K562 (cell line): ENCODE results near the gene LAMB2. TPM values are rescaled to one million over a fixed set of nuclear protein-coding genes. Genes with fewer than 3 reads are reported as not detected.

Experiments
- ARID2 ChIP-seq: fragments of 450-650 bp; IDR thresholded peaks from 2 replicates; pipeline ENCODE4 v1.6.1; 2017; ENCODE audit warnings: antibody characterized with exemption, mild to moderate bottlenecking
- ATF1 ChIP-seq, 2 experiments: fragments of 450-650 bp in 1 of 2; IDR thresholded peaks; 2 replicates each; pipeline ENCODE4 v1.6.1; 2016; ENCODE audit warnings: missing compliant biosample characterization in 1 of 2, missing genetic modification characterization in 1 of 2
- C11orf30 ChIP-seq: fragments of 450-650 bp; IDR thresholded peaks from 2 replicates; pipeline ENCODE4 v1.6.1; 2016; ENCODE audit warnings: low read depth, mild to moderate bottlenecking
- CBFA2T3 ChIP-seq: fragments of 450-650 bp; IDR thresholded peaks from 2 replicates; pipeline ENCODE4 v1.6.1; 2017
- CSDE1 ChIP-seq, 2 experiments: fragments of 450-650 bp; IDR thresholded peaks; 2 replicates each; pipeline ENCODE4 v1.6.1; 2016; ENCODE audit warnings: mild to moderate bottlenecking in 1 of 2
- DMBX1 ChIP-seq: fragments of 250-450 bp; sonication (Bioruptor Pico); IDR thresholded peaks from 2 replicates; pipeline ENCODE4 v1.8.0; 2022; ENCODE audit warnings: inconsistent platforms, mild to moderate bottlenecking, moderate library complexity, borderline replicate concordance
- E2F1 ChIP-seq: sonication (generic); formaldehyde crosslinking; IDR thresholded peaks from 2 replicates; pipeline ENCODE4 v1.8.1; 2023; ENCODE audit warnings: mild to moderate bottlenecking, missing genetic modification reagents, moderate library complexity
- EGR1 ChIP-seq: fragments of 450-650 bp; conservative IDR thresholded peaks from 2 replicates; pipeline ENCODE4 v1.6.1; 2017; ENCODE audit warnings: mild to moderate bottlenecking
- ESRRB ChIP-seq: fragments of 250-450 bp; sonication (Bioruptor Pico); IDR thresholded peaks from 2 replicates; pipeline ENCODE4 v1.5.0; 2020; ENCODE audit warnings: mild to moderate bottlenecking, moderate library complexity, borderline replicate concordance
- FOS ChIP-seq: IDR thresholded peaks from 3 replicates; pipeline ENCODE4 v1.6.1; 2011; ENCODE audit not compliant: insufficient read length; ENCODE audit errors: extremely low read depth
- HOXB6 ChIP-seq: fragments of 250-450 bp; sonication (Bioruptor Pico); IDR thresholded peaks from 2 replicates; pipeline ENCODE4 v1.5.1; 2022; ENCODE audit warnings: mild to moderate bottlenecking, borderline replicate concordance
- KLF16 ChIP-seq: IDR thresholded peaks from 2 replicates; pipeline ENCODE4 v1.6.1; 2016; ENCODE audit warnings: antibody characterized with exemption
- MNT ChIP-seq, 2 experiments: fragments of 450-650 bp; conservative IDR thresholded peaks; 2 replicates each; pipeline ENCODE4 v1.6.1; 2017; ENCODE audit warnings: mild to moderate bottlenecking in 2 of 2, moderate library complexity in 2 of 2
- NR3C1 ChIP-seq: sonication (generic); formaldehyde crosslinking; IDR thresholded peaks from 2 replicates; pipeline ENCODE4 v1.8.1; 2022; ENCODE audit warnings: missing genetic modification reagents
- NRF1 ChIP-seq, 2 experiments: fragments of 450-650 bp; IDR thresholded peaks in 1 of 2; conservative IDR thresholded peaks in 1 of 2; 2 replicates each; pipeline ENCODE4 v1.6.1; 2014; ENCODE audit warnings: mild to moderate bottlenecking in 2 of 2
- POLR2H ChIP-seq: IDR thresholded peaks from 2 replicates; pipeline ENCODE4 v1.6.1; 2016; ENCODE audit warnings: missing genetic modification characterization, low read depth, mild to moderate bottlenecking, control low read depth, missing compliant biosample characterization, moderate library complexity
- RBFOX2 ChIP-seq: fragments of 200-400 bp; formaldehyde crosslinking; IDR thresholded peaks from 2 replicates; pipeline ENCODE4 v1.6.1; 2017; ENCODE audit warnings: low read depth, mild to moderate bottlenecking, low read length, moderate library complexity
- SMAD1 ChIP-seq: fragments of 150-350 bp; IDR thresholded peaks from 2 replicates; pipeline ENCODE4 v1.6.1; 2014; ENCODE audit warnings: low read length, low read depth; ENCODE audit not compliant: partially characterized antibody
- SRSF3 ChIP-seq: fragments of 200-400 bp; formaldehyde crosslinking; IDR thresholded peaks from 2 replicates; pipeline ENCODE4 v1.6.1; 2016; ENCODE audit warnings: mild to moderate bottlenecking, low read length, moderate library complexity; ENCODE audit not compliant: insufficient read depth
- ZBTB34 ChIP-seq: fragments of 250-450 bp; sonication (Bioruptor Pico); IDR thresholded peaks from 2 replicates; pipeline ENCODE4 v1.8.0; 2021; ENCODE audit warnings: mild to moderate bottlenecking, moderate library complexity
- ZNF124 ChIP-seq: sonication (generic); formaldehyde crosslinking; IDR thresholded peaks from 2 replicates; pipeline ENCODE4 v1.8.1; 2022; ENCODE audit warnings: missing genetic modification reagents
- ZNF197 ChIP-seq: fragments of 200-800 bp; sonication (Bioruptor generic); IDR thresholded peaks from 2 replicates; pipeline ENCODE4 v1.6.1; 2016; ENCODE audit warnings: low read depth, missing genetic modification characterization, missing compliant biosample characterization
- ZNF354B ChIP-seq: fragments of 250-450 bp; sonication (Bioruptor Pico); IDR thresholded peaks from 2 replicates; pipeline ENCODE4 v1.4.0; 2020
- ZNF551 ChIP-seq: fragments of 250-450 bp; sonication (Bioruptor Pico); IDR thresholded peaks from 2 replicates; pipeline ENCODE4 v1.5.0; 2021; ENCODE audit warnings: mild to moderate bottlenecking, moderate library complexity
- polyA plus RNA-seq, 8 experiments: library from polyadenylated mRNA; depleted of rRNA in 4 of 8; stranded (reverse) in 5 of 8; unstranded in 3 of 8; fragments of >200 nt; fragmentation: Nextera tagmentation in 2 of 8; fragmentation: Illumina TruSeq in 1 of 8; extraction: Ambion mirVana in 2 of 8; extraction: Trizol in 1 of 8; gene quantifications; 2 replicates each; pipeline versions ENCODE4 v1.2.1 to v1.2.3, GENCODE V29; 2011 to 2014; ENCODE audit warnings: inconsistent platforms in 1 of 8, missing spikeins in 1 of 8
- total RNA-seq, 7 experiments: library from RNA; depleted of rRNA in 6 of 7; stranded (reverse); fragments of >200 nt in 6 of 7; fragmentation: Illumina TruSeq in 2 of 7; extraction: Trizol in 2 of 7; gene quantifications; 2 replicates each; pipeline versions ENCODE4 v1.2.1 to v1.2.3, GENCODE V29; 2011 to 2021; ENCODE audit warnings: low replicate concordance in 1 of 7

LAMB2 gene
- total and polyA plus RNA-seq, 9 of the 15 experiments (the other 6 are each of a cell fraction or from before 2014, with no cell fraction given) = 1.4 to 26.0 (median 16.2) TPM

- TF ChIP-seq MNT (conservative IDR thresholded peaks at IDR 0.05) (peak; percentile 56 to 75; a peak in 3 of 4 replicates), ZNF551 (no peak), ZNF354B (CRISPR knock-in tag) (no peak), ZNF124 (CRISPR knock-in tag) (no peak), HOXB6 (CRISPR knock-in tag) (no peak), POLR2H (tag) (peak; percentile 75; the same call in 1 of the 2 replicates), E2F1 (no peak), ARID2 (no peak), C11orf30 (peak; percentile 83), EGR1 (0 out of 2 replicates have a peak, but pooled peaks have one; percentile 9), ATF1 (CRISPR knock-in tag; IDR thresholded peaks at IDR 0.05) (no peak), ATF1 (tag; IDR thresholded peaks at IDR 0.05) (peak; percentile 40), ZBTB34 (CRISPR knock-in tag) (no peak), NRF1 (conservative IDR thresholded peaks at IDR 0.05 in 1 of 2, IDR thresholded peaks at IDR 0.05 in 1 of 2) (peak; percentile 55 to 65), FOS (peak; percentile 70), SRSF3 (no peak), SMAD1 (no peak), CBFA2T3 (no peak), ZNF197 (no peak), KLF16 (no peak), RBFOX2 (peak; percentile 92), ESRRB (no peak), DMBX1 (CRISPR knock-in tag) (no peak), CSDE1 (IDR thresholded peaks at IDR 0.05) (no peak), NR3C1 (CRISPR knock-in tag) (no peak)
These were observed 28.2 kb downstream of the LAMB2 start, which contains the start of gene QARS1 (continued) for GRCh38 chr3:49104427-49105291.
